GM18511 (cell line): Measurements from ENCODE around the gene FERMT3.

ENCODE experiments used
- ATAC-seq: cut with Tn5 transposase; IDR thresholded peaks from one replicate; pipeline ENCODE4 v1.9.1; 2021; ENCODE audit warnings: mild to moderate bottlenecking, moderate library complexity; ENCODE audit not compliant: unreplicated experiment

Gene FERMT3

GRCh38 chr11:64262271-64263002 lies 55.9 kb downstream of the FERMT3 start:
- ATAC-seq: no peak

DNA sequence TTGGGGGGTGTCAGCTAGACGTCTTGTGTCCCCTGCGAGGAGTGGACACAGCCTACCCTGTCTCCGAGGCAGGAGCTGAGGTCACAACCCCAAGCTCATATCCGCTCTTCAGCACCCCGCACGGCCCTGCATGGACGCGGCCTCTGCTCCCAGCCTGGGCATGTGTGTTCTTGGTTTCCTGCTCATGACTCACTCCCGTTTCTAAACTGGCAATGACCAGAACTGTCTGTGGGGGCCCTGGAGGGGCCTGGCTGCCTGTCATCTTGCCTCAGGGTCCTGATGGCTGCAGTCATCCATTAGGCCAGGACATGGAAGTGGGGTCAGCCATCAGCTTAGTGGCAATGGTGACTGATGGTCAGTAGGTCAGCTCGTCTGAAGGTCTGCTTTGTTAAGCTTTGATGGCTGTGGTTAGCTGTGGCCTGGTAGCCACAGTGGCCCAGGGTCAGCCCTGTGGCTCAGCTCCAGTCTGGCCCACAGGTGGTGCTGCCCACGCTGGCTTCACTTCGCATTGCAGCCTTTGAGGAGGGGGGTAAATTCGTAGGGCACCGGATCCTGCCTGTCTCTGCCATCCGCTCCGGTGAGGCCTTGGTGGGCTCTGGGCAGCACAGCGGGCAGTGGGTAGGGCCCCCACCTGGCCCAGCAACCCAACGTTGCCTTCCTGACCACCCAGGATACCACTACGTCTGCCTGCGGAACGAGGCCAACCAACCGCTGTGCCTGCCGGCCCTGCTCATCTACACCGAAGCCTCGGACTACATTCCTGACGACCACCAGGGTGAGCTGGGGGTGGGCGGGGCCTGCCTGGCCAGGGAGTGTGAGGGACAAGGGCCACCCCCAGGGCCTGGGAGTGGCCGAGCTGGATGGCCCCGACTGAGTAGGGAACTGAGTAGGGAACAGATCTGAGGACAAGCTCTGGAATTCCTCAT lies 56.8 kb downstream of the FERMT3 start:
- no peak for ATAC-seq

GRCh38 chr11:64263947-64264317 lies 57.4 kb downstream of the FERMT3 start:
- no peak for ATAC-seq

DNA sequence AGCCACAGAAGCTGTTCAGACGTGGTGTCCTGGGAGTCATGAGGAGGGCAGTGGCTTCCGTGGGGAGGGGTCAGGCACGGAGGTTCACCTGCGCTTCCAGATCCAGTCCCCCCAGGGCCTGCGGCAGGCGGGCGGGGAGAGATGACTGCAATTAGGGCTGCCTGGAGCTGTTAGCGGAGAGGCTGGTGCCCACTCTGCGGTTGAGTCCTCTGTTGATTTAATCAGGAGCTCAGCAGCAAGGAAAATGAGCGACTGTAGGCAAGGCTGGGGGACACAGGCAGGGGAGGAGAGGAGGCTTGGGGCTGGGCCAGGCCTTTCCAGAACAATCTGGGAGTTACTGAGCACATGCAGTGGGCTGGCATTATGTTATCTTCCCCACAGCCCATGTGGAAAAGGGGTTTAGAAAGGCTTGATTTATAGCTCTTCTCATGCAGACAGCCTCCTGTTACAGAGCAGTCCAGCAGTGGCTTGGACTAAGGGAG lies 57.9 kb downstream of the FERMT3 start:
- no peak for ATAC-seq

DNA sequence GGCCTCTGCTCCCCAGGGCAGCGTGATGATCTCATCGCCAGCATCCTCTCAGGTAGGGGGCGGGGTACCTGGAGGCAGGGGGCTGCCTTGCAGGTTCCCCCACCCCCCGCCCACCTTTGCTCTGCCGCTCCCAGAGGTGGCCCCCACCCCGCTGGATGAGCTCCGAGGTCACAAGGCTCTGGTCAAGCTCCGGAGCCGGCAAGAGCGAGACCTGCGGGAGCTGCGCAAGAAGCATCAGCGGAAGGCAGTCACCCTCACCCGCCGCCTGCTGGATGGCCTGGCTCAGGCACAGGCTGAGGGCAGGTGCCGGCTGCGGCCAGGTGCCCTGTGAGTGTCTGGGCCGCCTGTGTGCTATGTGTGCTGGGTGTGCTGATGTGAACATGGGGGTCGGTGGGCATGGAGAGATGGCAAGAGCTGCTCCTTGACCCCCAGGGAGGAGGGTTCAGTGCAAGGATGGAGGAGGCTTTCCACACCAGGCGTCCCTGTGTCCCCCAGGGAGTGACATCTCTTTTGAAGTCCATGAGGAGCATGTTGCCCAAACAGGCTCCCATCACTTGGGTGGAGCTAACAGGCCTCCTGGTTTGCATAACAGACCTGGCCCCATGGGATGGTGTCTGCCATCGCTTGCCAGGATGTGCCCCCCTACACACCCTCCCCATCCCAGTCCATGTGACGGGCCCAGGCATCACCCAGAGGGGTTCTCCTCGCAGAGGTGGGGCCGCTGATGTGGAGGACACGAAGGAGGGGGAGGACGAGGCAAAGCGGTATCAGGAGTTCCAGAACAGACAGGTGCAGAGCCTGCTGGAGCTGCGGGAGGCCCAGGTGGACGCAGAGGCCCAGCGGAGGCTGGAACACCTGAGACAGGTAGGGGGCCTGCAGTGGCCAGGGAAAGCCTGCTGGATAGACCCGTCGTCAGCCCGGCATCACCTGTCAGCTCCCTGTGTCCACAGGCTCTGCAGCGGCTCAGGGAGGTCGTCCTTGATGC lies 58.9 kb downstream of the FERMT3 start:
- no peak for ATAC-seq

GRCh38 chr11:64266339-64266738 lies 59.8 kb downstream of the FERMT3 start:
- no peak for ATAC-seq

DNA sequence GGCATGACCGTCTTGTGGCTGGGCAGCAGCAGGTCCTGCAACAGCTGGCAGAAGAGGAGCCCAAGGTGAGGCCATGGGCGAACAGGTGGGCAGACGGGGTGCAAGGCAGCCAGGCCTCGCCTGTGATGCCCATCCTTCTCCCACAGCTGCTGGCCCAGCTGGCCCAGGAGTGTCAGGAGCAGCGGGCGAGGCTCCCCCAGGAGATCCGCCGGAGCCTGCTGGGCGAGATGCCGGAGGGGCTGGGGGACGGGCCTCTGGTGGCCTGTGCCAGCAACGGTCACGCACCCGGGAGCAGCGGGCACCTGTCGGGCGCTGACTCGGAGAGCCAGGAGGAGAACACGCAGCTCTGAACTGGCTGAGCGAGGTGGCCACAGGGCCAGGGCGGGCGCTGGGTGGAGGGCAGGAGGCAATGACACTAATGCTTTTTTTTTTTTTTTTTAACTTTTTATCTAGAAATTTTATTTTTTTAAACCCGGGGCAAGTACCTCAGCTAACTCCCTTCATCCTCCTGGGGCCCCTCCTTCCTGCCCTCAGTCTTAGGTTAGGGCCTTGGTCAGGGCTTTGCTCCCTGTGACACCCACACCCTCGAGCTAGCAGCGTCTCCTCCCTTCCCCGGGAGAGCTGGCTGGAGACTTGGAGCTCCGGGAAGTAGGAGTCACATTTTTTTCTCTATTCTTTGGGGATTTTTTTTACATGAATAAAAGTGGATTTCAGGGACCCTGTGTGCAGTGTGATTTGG lies 60.9 kb downstream of the FERMT3 start:
- no peak for ATAC-seq

- no peak for ATAC-seq
Observed at GRCh38 chr11:64268025-64268892, 61.7 kb downstream of the FERMT3 start.

- peak; percentile 24 for ATAC-seq
Observed at GRCh38 chr11:64268893-64269539, 62.5 kb downstream of the FERMT3 start.

- peak; percentile 69 for ATAC-seq
Observed at GRCh38 chr11:64269540-64270220, 63.2 kb downstream of the FERMT3 start.
